Measurements from ENCODE around the gene C5orf46. TPM values are rescaled to one million over a fixed set of nuclear protein-coding genes. Genes with fewer than 3 reads are reported as not detected.

The C5orf46 gene
- polyA plus RNA-seq, 2 of the 4 experiments (the other 2 are of a cell fraction) = not detected

DNA sequence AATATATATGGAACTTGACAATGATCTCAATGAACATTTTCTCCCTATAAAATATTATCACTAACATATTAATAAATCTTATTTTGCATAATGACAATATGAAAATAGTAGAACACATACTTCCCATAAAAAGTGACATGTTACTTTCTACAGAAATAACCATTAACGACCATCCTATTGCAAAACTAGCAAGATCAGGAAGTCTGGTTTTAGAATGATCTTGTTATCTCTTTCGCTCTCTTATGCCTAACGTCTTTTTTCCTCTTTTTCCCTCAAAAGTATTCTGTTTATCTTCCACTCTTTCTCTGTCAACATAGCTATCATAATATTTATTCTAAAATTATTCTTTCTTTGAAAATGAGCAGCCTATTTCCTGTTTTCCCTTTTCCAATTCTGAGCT, 21.6 kb upstream of the C5orf46 start:
- Histone ChIP-seq H3K4me3 (no peak overlapping the region), H3K4me2 (no peak overlapping the region), H3K9me3 (no peaks in the 10 kb centered on the region), H3K4me1 (no peaks in the 10 kb centered on the region), H3K27ac (no peak overlapping the region)
- CTCF ChIA-PET = interaction anchor here (1.0 kb wide), 1 partner anchor 70 kb away, joined by 3 read pairs; no protein-coding TSS in a partner anchor
- DNase-seq (ENCODE audit: low read depth in 1 of 2, low spot score in 1 of 2) (no peak), ATAC-seq (no peak), FAIRE-seq (no peak)
- TF ChIP-seq MAX (IDR thresholded peaks at IDR 0.05) = no peak
- TF ChIP-seq ZC3H11A (IDR thresholded peaks at IDR 0.05) = no peak
- TF ChIP-seq, protein P1, sequence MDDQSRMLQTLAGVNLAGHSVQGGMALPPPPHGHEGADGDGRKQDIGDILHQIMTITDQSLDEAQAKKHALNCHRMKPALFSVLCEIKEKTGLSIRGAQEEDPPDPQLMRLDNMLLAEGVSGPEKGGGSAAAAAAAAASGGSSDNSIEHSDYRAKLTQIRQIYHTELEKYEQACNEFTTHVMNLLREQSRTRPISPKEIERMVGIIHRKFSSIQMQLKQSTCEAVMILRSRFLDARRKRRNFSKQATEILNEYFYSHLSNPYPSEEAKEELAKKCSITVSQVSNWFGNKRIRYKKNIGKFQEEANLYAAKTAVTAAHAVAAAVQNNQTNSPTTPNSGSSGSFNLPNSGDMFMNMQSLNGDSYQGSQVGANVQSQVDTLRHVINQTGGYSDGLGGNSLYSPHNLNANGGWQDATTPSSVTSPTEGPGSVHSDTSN (IDR thresholded peaks at IDR 0.05) = no peak
- TF ChIP-seq REST (IDR thresholded peaks at IDR 0.05) = no peak
- no peak for TF ChIP-seq NFE2L2 (conservative IDR thresholded peaks at IDR 0.05; ENCODE audit: low read length)
- no peak for TF ChIP-seq MAFK (IDR thresholded peaks at IDR 0.05; ENCODE audit: partially characterized antibody)
- no peak for TF ChIP-seq EHMT2 (IDR thresholded peaks at IDR 0.05; ENCODE audit: low read depth)
- TF ChIP-seq ZNF302 (CRISPR knock-in tag; IDR thresholded peaks at IDR 0.05) = no peak
- TF ChIP-seq RCOR1 (IDR thresholded peaks at IDR 0.05; ENCODE audit: low read depth, low read length) = no peak
- TF ChIP-seq FOSL2 (IDR thresholded peaks at IDR 0.05) = no peak
- TF ChIP-seq FOSL2 (CRISPR knock-in tag; IDR thresholded peaks at IDR 0.05) = no peak
- TF ChIP-seq CBX8 (IDR thresholded peaks at IDR 0.05) = no peak
- TF ChIP-seq, protein P2, sequence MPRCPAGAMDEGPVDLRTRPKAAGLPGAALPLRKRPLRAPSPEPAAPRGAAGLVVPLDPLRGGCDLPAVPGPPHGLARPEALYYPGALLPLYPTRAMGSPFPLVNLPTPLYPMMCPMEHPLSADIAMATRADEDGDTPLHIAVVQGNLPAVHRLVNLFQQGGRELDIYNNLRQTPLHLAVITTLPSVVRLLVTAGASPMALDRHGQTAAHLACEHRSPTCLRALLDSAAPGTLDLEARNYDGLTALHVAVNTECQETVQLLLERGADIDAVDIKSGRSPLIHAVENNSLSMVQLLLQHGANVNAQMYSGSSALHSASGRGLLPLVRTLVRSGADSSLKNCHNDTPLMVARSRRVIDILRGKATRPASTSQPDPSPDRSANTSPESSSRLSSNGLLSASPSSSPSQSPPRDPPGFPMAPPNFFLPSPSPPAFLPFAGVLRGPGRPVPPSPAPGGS (IDR thresholded peaks at IDR 0.05) = no peak
- TF ChIP-seq ESRRA (IDR thresholded peaks at IDR 0.05; ENCODE audit: borderline replicate concordance, low read length) = no peak
- no peak for TF ChIP-seq BHLHE40 (IDR thresholded peaks at IDR 0.05; ENCODE audit: low read depth, low read length)
- TF ChIP-seq NR3C1 (IDR thresholded peaks at IDR 0.05) = no peak
- 18% methylated on average over 3 of the region's 3 CpGs for WGBS (ENCODE audit: missing lambda C conversion rate)
- POLR2A ChIA-PET = no interaction called here

DNA sequence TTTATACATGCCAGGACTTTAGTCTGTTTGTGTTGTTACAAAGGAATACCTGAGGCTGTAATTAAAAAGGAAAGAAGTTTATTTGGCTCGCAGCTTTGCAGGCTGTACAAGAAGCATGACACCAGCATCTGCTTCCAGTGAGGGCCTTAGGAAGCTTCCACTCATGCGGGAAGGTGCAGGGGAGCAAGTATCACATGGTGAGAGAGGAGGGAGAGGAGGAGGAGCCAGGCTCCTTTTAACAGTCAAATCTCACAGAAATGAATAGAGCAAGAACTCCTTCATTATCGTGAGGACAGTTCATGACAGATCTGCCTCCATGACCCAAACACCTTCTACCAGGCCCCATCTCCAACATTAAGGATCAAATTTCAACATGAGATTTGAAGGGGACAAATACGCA, 18.7 kb upstream of the C5orf46 start:
- TF ChIP-seq RCOR1 (IDR thresholded peaks at IDR 0.05; ENCODE audit: low read depth, low read length) = no peak
- Histone ChIP-seq H3K4me3 (no peak overlapping the region), H3K9me3 (no peaks in the 10 kb centered on the region), H3K4me2 (no peak overlapping the region), H3K27ac (no peak overlapping the region), H3K4me1 (no peaks in the 10 kb centered on the region)
- ATAC-seq (no peak), FAIRE-seq (no peak), DNase-seq (ENCODE audit: low read depth in 1 of 2, low spot score in 1 of 2) (no peak)
- ChIA-PET CTCF (interaction anchor here (1.3 to 1.6 kb wide), 3 partner anchors 10 to 38 kb away, joined by 3 to 8 read pairs (median 3); no protein-coding TSS in a partner anchor), POLR2A (no interaction called here)
- WGBS (ENCODE audit: missing lambda C conversion rate) = 23% methylated on average over 4 of the region's 4 CpGs

DNA sequence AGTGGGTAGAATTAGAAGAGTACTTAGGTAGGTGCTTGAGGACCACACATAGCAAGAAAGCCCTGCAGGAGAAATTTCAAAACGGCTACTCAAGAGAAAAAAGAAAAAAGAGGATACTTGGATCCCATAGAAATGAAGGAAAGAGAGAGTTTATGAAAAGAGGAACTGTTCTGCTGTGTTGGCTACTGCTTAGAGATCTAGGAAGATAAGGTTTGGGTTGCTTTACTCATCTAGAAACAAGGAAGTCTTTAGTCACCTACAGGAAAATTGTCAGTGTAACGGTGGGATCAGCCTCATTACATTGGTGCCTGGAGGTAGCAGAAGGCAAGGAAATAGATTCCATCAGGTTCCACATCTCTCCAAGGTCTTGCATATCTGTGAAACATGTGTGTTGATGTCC, 14.8 kb upstream of the C5orf46 start:
- no peak for ATAC-seq
- 7% methylated on average over 2 of the region's 2 CpGs for WGBS (ENCODE audit: missing lambda C conversion rate)
- Histone ChIP-seq H3K4me1 (no peaks in the 10 kb centered on the region), H3K27ac (no peak overlapping the region), H3K9me3 (no peaks in the 10 kb centered on the region), H3K4me2 (no peak overlapping the region), H3K4me3 (no peak overlapping the region)
- no peak for FAIRE-seq
- ChIA-PET CTCF (no interaction called here), POLR2A (no interaction called here)
- DNase-seq (ENCODE audit: low read depth in 1 of 2, low spot score in 1 of 2) = no peak
- TF ChIP-seq, protein P2 (IDR thresholded peaks at IDR 0.05) = no peak
- TF ChIP-seq HOXB5 (CRISPR knock-in tag; IDR thresholded peaks at IDR 0.05) = no peak
- no peak for TF ChIP-seq NR3C1 (IDR thresholded peaks at IDR 0.05)
- TF ChIP-seq CTCF (IDR thresholded peaks at IDR 0.05) = no peak
- TF ChIP-seq HEYL (CRISPR knock-in tag; IDR thresholded peaks at IDR 0.05) = no peak
- TF ChIP-seq, protein P3, sequence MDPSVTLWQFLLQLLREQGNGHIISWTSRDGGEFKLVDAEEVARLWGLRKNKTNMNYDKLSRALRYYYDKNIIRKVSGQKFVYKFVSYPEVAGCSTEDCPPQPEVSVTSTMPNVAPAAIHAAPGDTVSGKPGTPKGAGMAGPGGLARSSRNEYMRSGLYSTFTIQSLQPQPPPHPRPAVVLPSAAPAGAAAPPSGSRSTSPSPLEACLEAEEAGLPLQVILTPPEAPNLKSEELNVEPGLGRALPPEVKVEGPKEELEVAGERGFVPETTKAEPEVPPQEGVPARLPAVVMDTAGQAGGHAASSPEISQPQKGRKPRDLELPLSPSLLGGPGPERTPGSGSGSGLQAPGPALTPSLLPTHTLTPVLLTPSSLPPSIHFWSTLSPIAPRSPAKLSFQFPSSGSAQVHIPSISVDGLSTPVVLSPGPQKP (IDR thresholded peaks at IDR 0.05; ENCODE audit: low read depth, low read length) = no peak
- no peak for TF ChIP-seq ZNF302 (CRISPR knock-in tag; IDR thresholded peaks at IDR 0.05)
- no peak for TF ChIP-seq CBX8 (IDR thresholded peaks at IDR 0.05)

Measured in A549 (cell line).